CD14-positive monocyte (primary cell): ENCODE measurements around the gene CD300E. TPM values are rescaled to one million over a fixed set of nuclear protein-coding genes. Genes with fewer than 3 reads are reported as not detected.
A peak's percentile ranks its signal among the peaks of the same experiment; 100 is the strongest.

Source experiments
- DNase-seq, 3 donors: peaks; one replicate each; pipeline ENCODE4 v3.0.0-alpha.2; 2011 to 2022
- H2AFZ ChIP-seq: 2 replicates; pipeline ENCODE4 v1.6.0; 2012; ENCODE audit warnings: mild to moderate bottlenecking, low read depth, low read length, inconsistent platforms; ENCODE audit not compliant: insufficient read depth, poor library complexity, severe bottlenecking
- H3K27ac ChIP-seq, 2 donors: 1 replicate in 1 of 2; 2 replicates in 1 of 2; pipeline ENCODE4 v1.5.1; 2012 to 2013; ENCODE audit warnings: low read length in 2 of 2, control low read depth in 1 of 2, inconsistent platforms in 1 of 2, low read depth in 1 of 2, mild to moderate bottlenecking in 1 of 2
- H3K27me3 ChIP-seq, 2 donors: one replicate each; pipeline versions ENCODE4 v1.6.0 to v1.6.1; 2011 to 2013; ENCODE audit warnings: low read length in 2 of 2; ENCODE audit not compliant: control insufficient read depth in 2 of 2, insufficient read depth in 2 of 2
- H3K36me3 ChIP-seq, 2 donors: replicated peaks in 1 of 2; 1 replicate in 1 of 2; 2 replicates in 1 of 2; pipeline versions ENCODE4 v1.5.1 to v1.6.1; 2012 to 2013; ENCODE audit warnings: low read length in 2 of 2, control low read depth in 1 of 2, inconsistent platforms in 1 of 2, mild to moderate bottlenecking in 1 of 2; ENCODE audit not compliant: insufficient read depth in 2 of 2, control insufficient read depth in 1 of 2
- H3K4me1 ChIP-seq, 2 donors: 1 replicate in 1 of 2; 2 replicates in 1 of 2; pipeline versions ENCODE4 v1.5.1 to v1.6.1; 2012 to 2013; ENCODE audit warnings: low read length in 2 of 2, control low read depth in 1 of 2, inconsistent platforms in 1 of 2, mild to moderate bottlenecking in 1 of 2, moderate library complexity in 1 of 2; ENCODE audit not compliant: insufficient read depth in 2 of 2, control insufficient read depth in 1 of 2
- H3K4me2 ChIP-seq: replicated peaks from 2 replicates; pipeline ENCODE3; 2012; ENCODE audit warnings: low read length, moderate library complexity, mild to moderate bottlenecking; ENCODE audit not compliant: poor library complexity, severe bottlenecking; ENCODE audit errors: extremely low read depth
- H3K4me3 ChIP-seq, 3 experiments: fragments of 200-600 bp in 1 of 3; sonication (generic) in 1 of 3; replicated peaks in 1 of 3; 1 replicate in 2 of 3; 2 replicates in 1 of 3; pipeline ENCODE4 v1.5.1; 2011 to 2013; ENCODE audit warnings: low read length in 3 of 3, mild to moderate bottlenecking in 3 of 3, control low read depth in 2 of 3, low read depth in 2 of 3, inconsistent platforms in 1 of 3, moderate library complexity in 1 of 3
- H3K79me2 ChIP-seq: 2 replicates; pipeline ENCODE4 v1.6.0; 2012; ENCODE audit warnings: mild to moderate bottlenecking, control low read depth, inconsistent platforms, low read length, moderate library complexity; ENCODE audit not compliant: insufficient read depth
- H3K9ac ChIP-seq: 2 replicates; pipeline ENCODE4 v1.6.0; 2017; ENCODE audit warnings: low read length, mild to moderate bottlenecking; ENCODE audit not compliant: insufficient read depth, poor library complexity, severe bottlenecking
- H3K9me3 ChIP-seq, 2 donors: replicated peaks in 1 of 2; 1 replicate in 1 of 2; 2 replicates in 1 of 2; pipeline versions ENCODE4 v1.5.1 to v1.6.1; 2012 to 2013; ENCODE audit warnings: low read length in 2 of 2, control low read depth in 1 of 2; ENCODE audit not compliant: control insufficient read depth in 1 of 2, insufficient read depth in 1 of 2
- H4K20me1 ChIP-seq: 2 replicates; pipeline ENCODE4 v1.6.0; 2012; ENCODE audit warnings: mild to moderate bottlenecking, low read length, control low read depth, moderate library complexity; ENCODE audit not compliant: insufficient read depth
- H3K27ac Mint-ChIP-seq, 7 donors: one replicate each; pipeline ENCODE4 v1.8.0; 2020; ENCODE audit warnings: mild to moderate bottlenecking in 7 of 7, mixed read lengths in 7 of 7, moderate library complexity in 6 of 7, inconsistent platforms in 2 of 7
- H3K27me3 Mint-ChIP-seq, 3 donors: one replicate each; pipeline ENCODE4 v1.8.0; 2021 to 2022; ENCODE audit warnings: low read depth in 3 of 3, mild to moderate bottlenecking in 3 of 3, mixed read lengths in 3 of 3, moderate library complexity in 3 of 3, inconsistent platforms in 1 of 3
- H3K36me3 Mint-ChIP-seq, 2 donors: one replicate each; pipeline ENCODE4 v1.8.0; 2020; ENCODE audit warnings: mixed read lengths in 2 of 2, inconsistent platforms in 1 of 2, mild to moderate bottlenecking in 1 of 2
- H3K4me1 Mint-ChIP-seq: one replicate; pipeline ENCODE4 v1.8.0; 2020; ENCODE audit warnings: mild to moderate bottlenecking, mixed read lengths
- H3K4me3 Mint-ChIP-seq, 2 donors: one replicate each; pipeline ENCODE4 v1.8.0; 2020; ENCODE audit warnings: mild to moderate bottlenecking in 2 of 2, mixed read lengths in 2 of 2, moderate library complexity in 1 of 2
- H3K9me3 Mint-ChIP-seq, 7 donors: one replicate each; pipeline ENCODE4 v1.8.0; 2020 to 2022; ENCODE audit warnings: mixed read lengths in 7 of 7, mild to moderate bottlenecking in 6 of 7, moderate library complexity in 6 of 7, inconsistent platforms in 2 of 7
- CTCF ChIP-seq: fragments of 200-600 bp; IDR thresholded peaks from one replicate; pipeline ENCODE4 v1.8.0; 2022; ENCODE audit warnings: antibody characterized with exemption, mild to moderate bottlenecking
- WGBS: methylation state at CpG from one replicate; pipeline ENCODE4 v1.1.5; 2013; ENCODE audit warnings: missing lambda C conversion rate; ENCODE audit not compliant: insufficient coverage; 5-methylcytosine and 5-hydroxymethylcytosine counted together
- intact Hi-C, 2 donors: fragments of 100-400 bp; cut with micrococcal nuclease; formaldehyde crosslinking; loops; one replicate each; pipeline versions ENCODE4 v1.15.0 to v1.15.1; 2023
- polyA plus RNA-seq, 3 donors: library from polyadenylated mRNA; depleted of rRNA in 1 of 3; unstranded in 2 of 3; stranded (reverse) in 1 of 3; fragments of 300-500 nt in 2 of 3; fragments of >200 nt in 1 of 3; fragmentation: Illumina TruSeq in 2 of 3; gene quantifications; 1 replicate in 2 of 3; 2 replicates in 1 of 3; pipeline ENCODE4 v1.2.3, GENCODE V29; 2012 to 2021

The CD300E gene
- polyA plus RNA-seq, 3 donors: 65.0 to 228 (median 122) TPM

GRCh38 chr17:74604200-74604599 is 19.3 kb downstream of the CD300E start:
- intact Hi-C loops: loop anchor here in 1 of 2 donors (5.0 kb wide), 2 partner anchors 42 to 227 kb away; no protein-coding TSS in a partner anchor
- H3K27me3 Mint-ChIP-seq: peaks cover 0 to 15% (median 0%) of the 10 kb centered on the region in 3 donors
- Histone ChIP-seq H3K27me3 (no peaks in the 10 kb centered on the region), H3K9ac (no peak overlapping the region), H4K20me1 (no peaks in the 10 kb centered on the region), H3K4me2 (peak overlapping the region; percentile 67), H3K4me3 (peak overlapping the region in 1 of 3 experiments; percentile 60), H2AFZ (no peak overlapping the region), H3K9me3 (no peaks in the 10 kb centered on the region), H3K27ac (peak overlapping the region; percentile 43 to 74), H3K79me2 (no peaks in the 10 kb centered on the region), H3K36me3 (peaks cover 4 to 6% of the 10 kb centered on the region in 2 donors), H3K4me1 (peaks cover 86 to 90% of the 10 kb centered on the region in 2 donors)
- TF ChIP-seq CTCF: no peak
- peaks cover 0 to 8% (median 3%) of the 10 kb centered on the region in 7 donors for H3K9me3 Mint-ChIP-seq
- no peak for DNase-seq
- WGBS: 76% methylated on average over 4 of the region's 6 CpGs
- H3K36me3 Mint-ChIP-seq: peaks cover 28 to 41% of the 10 kb centered on the region in 2 donors
- peaks cover 92% of the 10 kb centered on the region for H3K4me1 Mint-ChIP-seq
- H3K27ac Mint-ChIP-seq: peak overlapping the region in 6 of 7 donors; percentile 46 to 95 (median 85)
- no peak overlapping the region for H3K4me3 Mint-ChIP-seq

DNA sequence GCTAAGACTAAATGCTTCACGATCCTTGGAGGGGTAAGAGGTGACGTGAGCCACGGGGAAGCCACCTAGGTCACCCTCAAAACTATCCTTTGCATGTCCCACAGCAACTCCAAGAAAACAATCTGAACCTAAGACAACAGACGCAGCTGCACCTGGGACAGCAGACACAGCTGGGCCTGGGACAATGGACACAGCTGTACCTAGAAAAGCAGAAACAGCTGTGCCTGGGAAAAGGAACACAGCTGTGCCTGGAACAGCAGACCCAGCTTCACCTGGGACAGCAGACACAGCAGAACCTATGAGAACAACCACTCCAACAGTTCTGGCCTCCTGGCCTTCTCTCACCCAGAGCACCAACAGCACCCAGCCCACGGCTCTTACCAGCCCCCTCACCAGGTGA is 19.8 kb downstream of the CD300E start:
- peak overlapping the region in 1 of 3 experiments; percentile 60 for H3K4me3 ChIP-seq
- Mint-ChIP-seq H3K27ac (peak overlapping the region; percentile 46 to 95 (median 85)), H3K9me3 (peaks cover 0 to 8% (median 3%) of the 10 kb centered on the region in 7 donors), H3K27me3 (peaks cover 0 to 15% (median 0%) of the 10 kb centered on the region in 3 donors), H3K4me3 (peak overlapping the region in 1 of 2 donors; percentile 86), H3K36me3 (peaks cover 24 to 37% of the 10 kb centered on the region in 2 donors), H3K4me1 (peaks cover 95% of the 10 kb centered on the region)
- peaks cover 4 to 6% of the 10 kb centered on the region in 2 donors for H3K36me3 ChIP-seq
- H3K4me1 ChIP-seq: peaks cover 91 to 95% of the 10 kb centered on the region in 2 donors
- WGBS: 100% methylated on average over 1 of the region's 5 CpGs
- peak overlapping the region; percentile 67 for H3K4me2 ChIP-seq
- no peak for TF ChIP-seq CTCF
- no peaks in the 10 kb centered on the region for H3K27me3 ChIP-seq
- H3K79me2 ChIP-seq: no peaks in the 10 kb centered on the region
- intact Hi-C loops: loop anchor here in 1 of 2 donors (5.0 kb wide), 2 partner anchors 41 to 226 kb away; no protein-coding TSS in a partner anchor
- DNase-seq: no peak
- peak overlapping the region; percentile 43 to 74 for H3K27ac ChIP-seq
- H3K9me3 ChIP-seq: no peaks in the 10 kb centered on the region
- no peaks in the 10 kb centered on the region for H4K20me1 ChIP-seq
- H2AFZ ChIP-seq: no peak overlapping the region
- no peak overlapping the region for H3K9ac ChIP-seq
